ENCODE data around the gene GDF11. TPM values are rescaled to one million over a fixed set of nuclear protein-coding genes. Genes with fewer than 3 reads are reported as not detected.
"Not testable (repeated sequence)": the region's sequence is repeated elsewhere in the genome, so short reads cannot be mapped to it uniquely, and the experiment has no call there.

GDF11 gene
- total RNA-seq, 1 donor = 4.7 TPM

DNA sequence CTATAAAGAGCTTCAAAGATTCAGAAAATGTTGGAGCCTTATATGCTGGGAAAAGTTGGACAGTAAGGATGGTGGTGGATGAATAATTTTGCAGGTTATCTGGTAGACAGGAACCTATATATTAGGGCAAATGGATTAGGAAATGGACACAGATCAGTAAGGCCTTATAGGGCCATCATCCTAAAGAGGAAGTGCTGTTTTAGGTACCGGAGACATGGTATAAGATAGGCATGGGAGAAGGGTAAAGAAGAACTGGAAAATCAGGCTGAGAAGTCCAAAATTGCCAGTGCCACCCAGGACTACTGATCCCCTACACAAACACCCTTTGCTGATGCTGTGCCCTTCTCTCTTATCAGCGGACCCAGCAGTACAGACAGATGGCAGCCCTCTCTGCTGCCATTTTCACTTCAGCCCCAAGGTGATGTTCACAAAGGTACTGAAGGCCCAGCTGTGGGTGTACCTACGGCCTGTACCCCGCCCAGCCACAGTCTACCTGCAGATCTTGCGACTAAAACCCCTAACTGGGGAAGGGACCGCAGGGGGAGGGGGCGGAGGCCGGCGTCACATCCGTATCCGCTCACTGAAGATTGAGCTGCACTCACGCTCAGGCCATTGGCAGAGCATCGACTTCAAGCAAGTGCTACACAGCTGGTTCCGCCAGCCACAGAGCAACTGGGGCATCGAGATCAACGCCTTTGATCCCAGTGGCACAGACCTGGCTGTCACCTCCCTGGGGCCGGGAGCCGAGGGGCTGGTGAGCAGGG is 5.5 kb downstream of the GDF11 start:
- TF ChIP-seq, protein P1, sequence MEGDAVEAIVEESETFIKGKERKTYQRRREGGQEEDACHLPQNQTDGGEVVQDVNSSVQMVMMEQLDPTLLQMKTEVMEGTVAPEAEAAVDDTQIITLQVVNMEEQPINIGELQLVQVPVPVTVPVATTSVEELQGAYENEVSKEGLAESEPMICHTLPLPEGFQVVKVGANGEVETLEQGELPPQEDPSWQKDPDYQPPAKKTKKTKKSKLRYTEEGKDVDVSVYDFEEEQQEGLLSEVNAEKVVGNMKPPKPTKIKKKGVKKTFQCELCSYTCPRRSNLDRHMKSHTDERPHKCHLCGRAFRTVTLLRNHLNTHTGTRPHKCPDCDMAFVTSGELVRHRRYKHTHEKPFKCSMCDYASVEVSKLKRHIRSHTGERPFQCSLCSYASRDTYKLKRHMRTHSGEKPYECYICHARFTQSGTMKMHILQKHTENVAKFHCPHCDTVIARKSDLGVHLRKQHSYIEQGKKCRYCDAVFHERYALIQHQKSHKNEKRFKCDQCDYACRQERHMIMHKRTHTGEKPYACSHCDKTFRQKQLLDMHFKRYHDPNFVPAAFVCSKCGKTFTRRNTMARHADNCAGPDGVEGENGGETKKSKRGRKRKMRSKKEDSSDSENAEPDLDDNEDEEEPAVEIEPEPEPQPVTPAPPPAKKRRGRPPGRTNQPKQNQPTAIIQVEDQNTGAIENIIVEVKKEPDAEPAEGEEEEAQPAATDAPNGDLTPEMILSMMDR (IDR thresholded peaks at IDR 0.05; ENCODE audit: insufficient read depth, low read length) = no peak
- no peak overlapping the region for H3K4me3 ChIP-seq (ENCODE audit: low read depth, low read length)
- DNase-seq (ENCODE audit: low read depth) = no peak

DNA sequence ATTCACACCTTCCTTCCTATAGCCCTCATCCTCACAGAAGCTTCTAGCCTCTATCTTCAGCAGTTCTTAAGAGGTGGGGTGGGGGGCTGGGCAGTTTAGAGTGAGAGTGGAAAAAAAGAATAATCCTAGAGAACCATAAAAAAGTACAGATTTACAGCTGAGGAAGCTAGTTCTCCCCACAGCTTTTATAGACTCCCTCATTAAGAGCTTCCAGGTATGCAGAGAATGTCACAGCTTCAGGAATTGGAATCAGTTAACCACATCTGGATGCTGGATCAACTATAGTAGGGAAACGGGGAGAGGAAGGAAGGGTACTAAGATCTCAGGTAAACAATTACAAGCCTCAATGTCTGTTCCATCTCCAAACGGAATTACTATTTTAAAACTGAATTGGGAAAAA is 12.3 kb downstream of the GDF11 start:
- TF ChIP-seq, protein P1 (IDR thresholded peaks at IDR 0.05; ENCODE audit: insufficient read depth, low read length) = no peak
- DNase-seq (ENCODE audit: low read depth) = no peak
- H3K4me3 ChIP-seq (ENCODE audit: low read depth, low read length) = no peak overlapping the region

DNA sequence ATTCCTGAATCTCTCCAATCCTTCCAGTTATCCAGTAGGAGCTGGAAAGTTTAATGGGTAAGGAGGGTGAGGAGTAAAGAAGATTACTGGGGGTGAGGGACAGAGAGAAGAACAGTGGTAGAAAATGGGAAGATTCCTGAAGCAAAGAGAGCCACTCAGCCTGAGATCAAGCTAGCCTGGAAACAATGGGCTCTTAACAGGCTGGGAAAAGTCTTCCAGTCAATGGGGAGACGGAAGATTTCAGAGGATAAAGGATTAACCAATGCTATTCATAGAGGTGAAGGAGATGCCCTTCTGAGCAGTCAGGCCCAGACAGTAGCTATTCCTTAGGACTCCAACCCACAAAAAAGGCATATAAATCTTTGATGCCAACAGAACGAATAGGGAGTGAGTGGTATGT is 14.8 kb downstream of the GDF11 start:
- no peak for DNase-seq (ENCODE audit: low read depth)
- TF ChIP-seq, protein P1 (IDR thresholded peaks at IDR 0.05; ENCODE audit: insufficient read depth, low read length) = no peak
- no peak overlapping the region for H3K4me3 ChIP-seq (ENCODE audit: low read depth, low read length)

DNA sequence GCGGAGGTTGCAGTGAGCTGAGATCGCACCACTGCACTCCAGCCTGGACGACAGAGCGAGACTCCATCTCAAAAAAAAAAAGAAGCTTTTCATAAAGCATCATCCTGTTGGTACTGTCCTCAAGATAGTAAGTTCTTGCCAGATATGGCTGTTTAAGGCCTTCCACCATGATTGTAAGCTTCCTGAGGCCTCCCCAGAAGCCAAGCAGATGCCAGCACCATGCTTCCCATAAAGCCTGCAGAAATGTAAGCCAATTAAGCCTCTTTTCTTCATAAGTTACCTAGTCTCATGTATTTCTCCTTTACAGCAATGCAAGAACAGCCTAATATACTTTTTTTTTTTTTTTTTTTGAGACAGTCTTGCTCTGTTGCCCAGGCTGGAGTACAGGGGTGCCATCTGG is 15.7 kb downstream of the GDF11 start:
- not testable (repeated sequence) for DNase-seq (ENCODE audit: low read depth); H3K4me3 ChIP-seq (ENCODE audit: low read depth, low read length)

DNA sequence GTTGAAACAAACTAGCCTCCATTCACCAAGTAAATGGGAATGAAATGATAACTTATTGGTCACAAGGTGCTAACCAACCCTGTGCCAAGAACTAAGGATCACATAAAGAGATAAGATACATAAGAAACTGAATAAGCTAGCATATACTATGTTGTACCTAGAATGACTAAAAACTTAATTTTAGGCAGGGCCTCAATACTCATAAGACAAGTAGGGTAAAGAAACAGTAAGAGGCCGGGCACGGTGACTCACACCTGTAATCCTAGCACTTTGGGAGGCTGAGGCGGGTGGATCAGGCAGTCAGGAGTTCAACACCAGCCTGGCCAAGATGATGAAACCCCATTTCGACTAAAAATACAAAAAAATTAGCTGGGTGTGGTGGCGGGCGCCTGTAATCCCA is 17.7 kb downstream of the GDF11 start:
- TF ChIP-seq, protein P1 (IDR thresholded peaks at IDR 0.05; ENCODE audit: insufficient read depth, low read length) = no peak
- no peak for DNase-seq (ENCODE audit: low read depth)
- H3K4me3 ChIP-seq (ENCODE audit: low read depth, low read length) = no peak overlapping the region

DNA sequence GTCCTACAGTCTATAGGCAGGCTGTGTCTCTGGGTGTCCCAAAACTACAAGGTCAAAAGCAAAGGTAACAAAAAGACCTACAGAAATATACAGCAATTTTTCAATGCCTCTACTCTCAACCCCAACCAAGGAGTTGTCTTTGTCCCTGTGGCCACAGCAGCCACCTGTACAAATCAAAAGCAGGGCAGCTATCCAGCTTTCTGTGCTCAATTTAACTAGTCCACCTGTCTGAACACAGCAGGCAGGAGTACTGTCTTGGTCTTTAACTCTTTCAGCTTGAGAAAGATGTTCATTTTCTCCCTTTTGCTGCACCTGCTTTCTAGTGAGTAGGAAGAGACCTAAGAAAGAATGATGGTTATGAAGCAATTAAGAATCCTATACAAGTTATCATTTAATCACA is 19.7 kb downstream of the GDF11 start:
- DNase-seq (ENCODE audit: low read depth) = no peak
- TF ChIP-seq, protein P1 (IDR thresholded peaks at IDR 0.05; ENCODE audit: insufficient read depth, low read length) = no peak
- no peak overlapping the region for H3K4me3 ChIP-seq (ENCODE audit: low read depth, low read length)

DNA sequence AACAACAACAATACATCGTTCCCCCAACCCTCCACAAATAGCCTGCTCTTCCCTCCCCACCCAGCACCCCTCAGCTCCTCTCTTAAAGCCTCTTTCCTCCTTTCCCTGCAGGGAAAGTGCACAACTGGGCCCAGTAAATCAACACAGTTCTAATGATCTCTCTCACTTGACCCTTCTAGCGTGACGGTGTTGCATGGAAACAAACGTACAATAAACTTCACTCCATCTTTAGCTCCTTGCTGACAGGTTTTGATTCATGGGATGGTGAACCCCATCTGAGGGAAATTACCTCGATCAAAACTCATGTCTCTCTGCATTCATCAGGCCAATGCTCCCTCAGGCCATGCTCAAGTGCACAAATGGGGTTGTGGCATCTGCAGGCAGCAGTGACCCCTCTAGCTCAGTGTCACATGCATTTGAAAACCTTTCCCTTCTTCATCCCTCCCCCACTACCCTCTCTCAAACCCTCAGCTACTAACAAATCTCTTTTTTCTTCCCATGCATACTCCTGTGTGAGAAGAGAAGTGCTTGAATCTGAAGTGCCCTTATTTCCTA is 22.9 kb downstream of the GDF11 start:
- DNase-seq (ENCODE audit: low read depth) = no peak
- TF ChIP-seq, protein P1 (IDR thresholded peaks at IDR 0.05; ENCODE audit: insufficient read depth, low read length) = no peak
- H3K4me3 ChIP-seq (ENCODE audit: low read depth, low read length) = no peak overlapping the region

Data from fibroblast of the aortic adventitia (primary cell).